HG02981 (cell line): ENCODE data around the gene SLC16A3.

Experiments
- ATAC-seq: cut with Tn5 transposase; IDR thresholded peaks from one replicate; pipeline ENCODE4 v1.9.1; 2021; ENCODE audit warnings: mild to moderate bottlenecking, moderate library complexity; ENCODE audit not compliant: unreplicated experiment

Gene SLC16A3

GRCh38 chr17:82235056-82235774, 6.4 kb downstream of the SLC16A3 start:
- ATAC-seq: no peak

- no peak for ATAC-seq
Observed at GRCh38 chr17:82235775-82236141, 6.9 kb downstream of the SLC16A3 start.

GRCh38 chr17:82236142-82236971, 7.5 kb downstream of the SLC16A3 start:
- ATAC-seq: no peak

- no peak for ATAC-seq
Observed at GRCh38 chr17:82237083-82237745, 8.4 kb downstream of the SLC16A3 start.

- ATAC-seq: no peak
Observed at GRCh38 chr17:82237746-82238471, 9.1 kb downstream of the SLC16A3 start.

- ATAC-seq: no peak
Observed at GRCh38 chr17:82238472-82239201, 9.8 kb downstream of the SLC16A3 start.

- no peak for ATAC-seq
Observed at GRCh38 chr17:82239401-82239925, 10.6 kb downstream of the SLC16A3 start.

- ATAC-seq: no peak
Observed at GRCh38 chr17:82239926-82240505, 11.2 kb downstream of the SLC16A3 start.

- no peak for ATAC-seq
Observed at GRCh38 chr17:82240506-82241182, 11.8 kb downstream of the SLC16A3 start.

- ATAC-seq: no peak
Observed at GRCh38 chr17:82241183-82241925, 12.5 kb downstream of the SLC16A3 start.

GRCh38 chr17:82241926-82242697, 13.3 kb downstream of the SLC16A3 start:
- no peak for ATAC-seq

GRCh38 chr17:82242698-82242976, 13.8 kb downstream of the SLC16A3 start:
- no peak for ATAC-seq

- no peak for ATAC-seq
Observed at GRCh38 chr17:82242977-82243647, 14.3 kb downstream of the SLC16A3 start.

- no peak for ATAC-seq
Observed at GRCh38 chr17:82243648-82244412, 15.0 kb downstream of the SLC16A3 start.

GRCh38 chr17:82244413-82245133, 15.7 kb downstream of the SLC16A3 start:
- no peak for ATAC-seq
